B cell (primary cell): Measurements from ENCODE around the gene CLCA4. TPM values are rescaled to one million over a fixed set of nuclear protein-coding genes. Genes with fewer than 3 reads are reported as not detected.

Experiments
- ATAC-seq: fragments of 200-7000 bp; cut with Tn5 transposase; one replicate; pipeline ENCODE4 v1.10.0; 2021; ENCODE audit warnings: low read depth, mild to moderate bottlenecking, moderate number of reproducible peaks, moderate library complexity
- CTCF ChIA-PET: fragments of 350-600 bp; sonication (Branson Sonifier 250); formaldehyde crosslinking; loops from one replicate; lab custom pipeline; 2021; ENCODE audit warnings: antibody characterized with exemption, inconsistent platforms; lab: Charles Lee
- POLR2A ChIA-PET: fragments of 350-600 bp; sonication (Branson Sonifier 250); formaldehyde crosslinking; loops from one replicate; lab custom pipeline; 2021; ENCODE audit warnings: antibody characterized with exemption; lab: Charles Lee
- DNase-seq: peaks from one replicate; pipeline ENCODE4 v3.0.0; 2013
- H2AFZ ChIP-seq: 2 replicates; pipeline ENCODE4 v1.6.1; 2012; ENCODE audit warnings: mild to moderate bottlenecking, low read depth, low read length; ENCODE audit not compliant: insufficient read depth, poor library complexity, severe bottlenecking
- H3K27ac ChIP-seq, 2 donors: 1 replicate in 1 of 2; 2 replicates in 1 of 2; pipeline ENCODE4 v1.5.1; 2012 to 2013; ENCODE audit warnings: low read length in 2 of 2, mild to moderate bottlenecking in 2 of 2, moderate library complexity in 1 of 2
- H3K27me3 ChIP-seq, 4 experiments: fragments of 200-600 bp in 1 of 4; sonication (generic) in 1 of 4; replicated peaks in 1 of 4; 1 replicate in 2 of 4; 2 replicates in 2 of 4; pipeline versions ENCODE4 v1.6.1 to v1.7.0; 2013 to 2016; ENCODE audit warnings: low read length in 3 of 4, mild to moderate bottlenecking in 2 of 4, mixed read lengths in 1 of 4, moderate library complexity in 1 of 4; ENCODE audit not compliant: insufficient read depth in 4 of 4, control insufficient read depth in 3 of 4; ENCODE audit errors: control extremely low read depth in 1 of 4
- H3K36me3 ChIP-seq, 2 experiments: replicated peaks in 1 of 2; 1 replicate in 1 of 2; 2 replicates in 1 of 2; pipeline versions ENCODE4 v1.6.1 to v1.7.1; 2013; ENCODE audit warnings: low read length in 1 of 2; ENCODE audit not compliant: insufficient read depth in 2 of 2, control insufficient read depth in 1 of 2; ENCODE audit errors: control extremely low read depth in 1 of 2, extremely low read depth in 1 of 2
- H3K4me1 ChIP-seq, 2 donors: fragments of 200-600 bp in 1 of 2; sonication (generic) in 1 of 2; 1 replicate in 1 of 2; 2 replicates in 1 of 2; pipeline versions ENCODE4 v1.5.1 to v1.6.1; 2013 to 2017; ENCODE audit warnings: low read length in 2 of 2; ENCODE audit not compliant: control insufficient read depth in 2 of 2, insufficient read depth in 2 of 2
- H3K4me2 ChIP-seq: replicated peaks from 2 replicates; pipeline ENCODE3; 2012; ENCODE audit warnings: mild to moderate bottlenecking, low read depth, low read length; ENCODE audit not compliant: poor library complexity, severe bottlenecking
- H3K4me3 ChIP-seq, 5 experiments: fragments of 200-600 bp in 1 of 5; sonication (generic) in 1 of 5; 1 replicate in 3 of 5; 2 replicates in 2 of 5; pipeline versions ENCODE4 v1.5.1 to v1.7.0; 2011 to 2016; ENCODE audit warnings: low read length in 4 of 5, mild to moderate bottlenecking in 4 of 5, low read depth in 2 of 5, control low read depth in 1 of 5, moderate library complexity in 1 of 5; ENCODE audit not compliant: insufficient read depth in 1 of 5; ENCODE audit errors: control extremely low read depth in 1 of 5, extremely low read depth in 1 of 5
- H3K79me2 ChIP-seq: fragments of 200-600 bp; sonication (generic); one replicate; pipeline ENCODE4 v1.6.0; 2016; ENCODE audit warnings: low read length; ENCODE audit not compliant: control insufficient read depth, insufficient read depth
- H3K9ac ChIP-seq: fragments of 200-600 bp; sonication (generic); 2 replicates; pipeline ENCODE4 v1.6.1; 2017; ENCODE audit warnings: mild to moderate bottlenecking, low read length, moderate library complexity
- H3K9me3 ChIP-seq, 3 donors: one replicate each; pipeline versions ENCODE4 v1.6.1 to v1.7.1; 2013; ENCODE audit warnings: low read length in 2 of 3; ENCODE audit not compliant: control insufficient read depth in 2 of 3, insufficient read depth in 1 of 3; ENCODE audit errors: control extremely low read depth in 1 of 3
- H4K20me1 ChIP-seq: 2 replicates; pipeline ENCODE4 v1.6.0; 2012; ENCODE audit warnings: mild to moderate bottlenecking, low read length; ENCODE audit not compliant: insufficient read depth, control insufficient read depth, poor library complexity, severe bottlenecking
- H3K27ac Mint-ChIP-seq: one replicate; pipeline ENCODE4 v1.8.0; 2021; ENCODE audit warnings: mixed read lengths
- H3K27me3 Mint-ChIP-seq: one replicate; pipeline ENCODE4 v1.8.0; 2021; ENCODE audit warnings: mixed read lengths
- H3K4me1 Mint-ChIP-seq: one replicate; pipeline ENCODE4 v1.8.0; 2021; ENCODE audit warnings: mixed read lengths
- H3K4me3 Mint-ChIP-seq: one replicate; pipeline ENCODE4 v1.8.0; 2021; ENCODE audit warnings: mixed read lengths
- H3K9me3 Mint-ChIP-seq: one replicate; pipeline ENCODE4 v1.8.0; 2022; ENCODE audit warnings: mixed read lengths; ENCODE audit not compliant: insufficient read depth
- CTCF ChIP-seq: fragments of 200-600 bp; IDR thresholded peaks from one replicate; pipeline ENCODE4 v1.8.0; 2022; ENCODE audit warnings: antibody characterized with exemption, mild to moderate bottlenecking
- EZH2 ChIP-seq: IDR thresholded peaks from 2 replicates; pipeline ENCODE4 v1.6.1; 2012; ENCODE audit warnings: borderline replicate concordance, low read depth, mild to moderate bottlenecking, moderate library complexity, low read length; ENCODE audit not compliant: insufficient read depth, poor library complexity, severe bottlenecking
- WGBS: methylation state at CpG from one replicate; pipeline ENCODE4 v1.1.5; 2013; ENCODE audit warnings: missing lambda C conversion rate; ENCODE audit not compliant: insufficient coverage; 5-methylcytosine and 5-hydroxymethylcytosine counted together
- intact Hi-C: fragments of 100-400 bp; cut with micrococcal nuclease; formaldehyde crosslinking; loops from one replicate; pipeline ENCODE4 v1.10.0; 2022
- polyA plus RNA-seq: library from polyadenylated mRNA; depleted of rRNA; stranded (reverse); fragments of >200 nt; gene quantifications from 2 replicates; pipeline ENCODE4 v1.2.3, GENCODE V29; 2012
- total RNA-seq, 2 donors: library from RNA; stranded (reverse); fragments of 120-200 nt in 1 of 2; gene quantifications; 1 replicate in 1 of 2; 2 replicates in 1 of 2; pipeline versions ENCODE4 v1.2.3 to v1.2.4, GENCODE V29; 2013 to 2022

CLCA4 gene
- total and polyA plus RNA-seq, 2 donors (not counting 1 experiment from before 2014, with no cell fraction given): not detected

GRCh38 chr1:86557739-86558138 lies 10.9 kb downstream of the CLCA4 start:
- POLR2A ChIA-PET: no interaction called here
- ATAC-seq: no peak

GRCh38 chr1:86563849-86564248 lies 17.0 kb downstream of the CLCA4 start:
- H3K4me2 ChIP-seq: no peak overlapping the region
- H4K20me1 ChIP-seq: no peaks in the 10 kb centered on the region
- Mint-ChIP-seq H3K27me3 (peaks cover 24% of the 10 kb centered on the region), H3K4me3 (no peak overlapping the region), H3K4me1 (no peaks in the 10 kb centered on the region), H3K27ac (no peak overlapping the region), H3K9me3 (peaks cover 5% of the 10 kb centered on the region)
- no peak overlapping the region for H2AFZ ChIP-seq
- peaks cover 0 to 8% (median 0%) of the 10 kb centered on the region in 4 experiments for H3K27me3 ChIP-seq
- WGBS: no CpG with 5 or more reads among the region's 1 CpG
- no peak for TF ChIP-seq EZH2
- TF ChIP-seq CTCF: no peak
- no peak overlapping the region for H3K27ac ChIP-seq
- H3K9me3 ChIP-seq: peaks cover 0 to 6% (median 3%) of the 10 kb centered on the region in 3 donors
- intact Hi-C loops: no loop called here
- H3K9ac ChIP-seq: no peak overlapping the region
- no peaks in the 10 kb centered on the region for H3K36me3 ChIP-seq
- DNase-seq (no peak), ATAC-seq (no peak)
- POLR2A ChIA-PET: no interaction called here
- H3K79me2 ChIP-seq: no peaks in the 10 kb centered on the region
- no peaks in the 10 kb centered on the region for H3K4me1 ChIP-seq
- no peak overlapping the region for H3K4me3 ChIP-seq
- CTCF ChIA-PET: no interaction called here

More at GRCh38 chr1:86557739-86558138, 10.9 kb downstream of the CLCA4 start:
- peaks cover 11% of the 10 kb centered on the region for H3K27me3 Mint-ChIP-seq
- Histone ChIP-seq H3K4me3 (no peak overlapping the region), H3K27ac (no peak overlapping the region), H3K9ac (no peak overlapping the region), H3K27me3 (peaks cover 0 to 8% (median 0%) of the 10 kb centered on the region in 4 experiments), H3K79me2 (no peaks in the 10 kb centered on the region), H3K4me2 (no peak overlapping the region), H3K9me3 (peaks cover 3 to 17% (median 7%) of the 10 kb centered on the region in 3 donors), H3K4me1 (no peaks in the 10 kb centered on the region), H2AFZ (no peak overlapping the region), H3K36me3 (no peaks in the 10 kb centered on the region), H4K20me1 (no peaks in the 10 kb centered on the region)
- H3K9me3 Mint-ChIP-seq: peaks cover 16% of the 10 kb centered on the region
- H3K27ac Mint-ChIP-seq: no peak overlapping the region
- no peak for DNase-seq
- CTCF ChIA-PET: no interaction called here
- TF ChIP-seq EZH2 (no peak), CTCF (no peak)
- no peaks in the 10 kb centered on the region for H3K4me1 Mint-ChIP-seq
- no peak overlapping the region for H3K4me3 Mint-ChIP-seq
- no CpG with 5 or more reads among the region's 2 CpGs for WGBS
- intact Hi-C loops: no loop called here
